Gastroesophageal sphincter (tissue), 3 donors: ENCODE data around the gene RANBP17.

Experiments used
- CTCF ChIP-seq, 4 experiments: fragments of 200-600 bp in 2 of 4; fragments of 450-650 bp in 2 of 4; sonication (generic) in 1 of 4; IDR thresholded peaks; one replicate each; pipeline ENCODE4 v1.5.1; 2017 to 2019; ENCODE audit warnings: antibody characterized with exemption in 4 of 4, mild to moderate bottlenecking in 2 of 4, moderate library complexity in 2 of 4
- POLR2A ChIP-seq, 2 donors: fragments of 450-650 bp; IDR thresholded peaks; one replicate each; pipeline ENCODE4 v1.6.1; 2017; ENCODE audit warnings: antibody characterized with exemption in 2 of 2, mild to moderate bottlenecking in 2 of 2, moderate library complexity in 1 of 2

GRCh38 chr5:170923910-170924620 is 62.2 kb downstream of the RANBP17 start:
- TF ChIP-seq CTCF (IDR thresholded peaks at IDR 0.05) (no peak), POLR2A (IDR thresholded peaks at IDR 0.05) (no peak)
